ENCODE data around the gene BMP6.

BMP6 gene

DNA sequence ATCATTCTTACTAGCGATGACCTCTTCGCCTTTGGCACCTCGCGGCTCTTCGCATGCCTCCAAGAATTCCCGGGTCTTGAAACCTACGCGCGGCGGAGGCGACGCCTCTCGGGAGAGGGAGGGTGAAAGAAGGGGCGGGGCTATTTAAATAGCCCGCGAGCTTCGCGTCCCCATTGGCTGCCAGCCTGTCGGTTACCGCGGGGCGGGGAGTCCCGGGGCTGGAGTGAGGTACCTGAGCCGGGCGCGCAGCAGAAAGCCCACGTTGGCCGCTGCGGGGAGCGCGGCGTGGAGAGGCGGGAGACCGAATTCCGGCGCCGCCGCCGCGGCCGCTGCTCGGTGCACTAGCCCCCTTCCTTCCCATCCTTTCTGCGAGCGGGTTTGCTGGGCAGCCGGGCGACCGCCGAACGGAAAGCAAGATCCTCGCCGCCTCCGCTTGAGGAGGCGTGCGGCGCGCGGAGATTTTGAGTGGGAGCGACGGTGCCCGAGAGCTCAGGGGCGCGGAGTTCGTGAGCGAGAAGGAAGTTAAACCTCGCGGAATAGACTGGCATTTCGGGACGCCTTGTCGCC, at the start of gene BMP6:
Gene BMP6, plus strand, starts transcription at position 251 of the 567 bp plus-strand sequence. CDS start 857 bp downstream, outside the sequence.
- peak; percentile 90 for DNase-seq

DNA sequence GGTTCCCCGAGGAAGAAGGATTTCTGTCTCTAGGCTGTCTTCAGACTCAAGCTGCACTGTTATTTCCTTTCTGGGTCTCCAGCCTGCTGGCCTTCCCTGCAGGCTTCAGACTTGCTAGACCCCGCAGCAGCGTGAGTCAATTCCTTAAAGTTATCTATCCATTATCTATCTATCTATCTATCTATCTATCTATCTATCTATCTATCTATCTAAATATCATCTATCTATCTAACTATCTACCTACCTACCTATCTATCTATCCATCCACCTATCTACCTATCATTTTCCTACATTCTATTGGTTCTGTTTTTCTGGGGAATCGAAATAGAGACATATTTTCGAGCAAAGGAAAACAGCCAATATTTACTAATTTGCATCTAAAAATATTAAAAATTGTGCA, 48.7 kb upstream of the BMP6 start:
- DNase-seq: no peak

DNA sequence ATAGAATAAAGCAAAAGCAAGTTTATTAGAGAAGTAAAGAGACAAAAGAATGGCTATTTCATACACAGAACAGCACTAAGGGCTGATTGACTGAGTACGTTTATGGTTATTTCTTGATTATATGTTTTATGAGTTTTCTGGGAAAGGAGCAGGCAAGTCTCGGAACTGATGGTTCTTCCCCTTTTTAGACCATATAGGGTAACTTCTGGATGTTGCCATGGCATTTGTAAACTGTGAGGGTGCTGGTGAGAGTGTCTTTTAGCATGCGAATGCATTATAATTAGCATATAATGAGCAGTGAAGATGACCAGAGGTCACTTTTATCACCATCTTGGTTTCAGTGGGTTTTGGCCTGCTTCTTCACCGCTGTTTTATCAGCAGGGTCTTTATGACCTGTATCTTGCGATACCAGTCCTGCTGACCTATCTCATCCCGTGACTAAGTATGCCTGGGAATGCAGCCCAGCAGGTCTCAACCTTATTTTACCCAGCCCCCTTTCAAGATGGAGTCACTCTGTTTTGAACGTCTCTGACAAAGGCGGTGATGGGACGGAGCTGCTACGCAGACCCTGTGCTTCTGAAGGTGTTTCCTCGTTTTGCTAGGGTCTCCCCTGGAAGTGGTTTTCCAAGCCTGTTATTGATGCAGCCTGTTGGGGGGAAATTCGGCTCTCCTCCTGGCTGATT, 45.4 kb upstream of the BMP6 start:
- no peak for DNase-seq

DNA sequence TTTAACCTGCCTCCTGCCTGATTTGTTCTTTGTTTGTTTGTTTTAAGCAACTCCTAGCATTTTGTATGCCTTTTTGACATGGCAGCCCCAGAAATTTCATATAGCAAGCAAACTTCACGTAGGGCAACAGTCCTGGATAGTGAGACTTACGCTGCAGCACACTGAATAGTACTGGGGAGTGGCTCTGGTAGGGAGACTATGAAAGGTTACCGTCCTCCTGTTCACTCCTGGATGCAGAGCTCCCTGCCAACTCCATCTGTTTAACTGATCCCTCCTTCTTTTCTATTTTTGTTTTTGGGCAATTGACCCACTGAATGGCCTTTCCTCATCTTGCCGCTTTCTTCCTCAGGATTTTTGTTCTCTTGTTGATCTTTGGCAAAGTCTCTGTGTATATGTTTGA, 44.5 kb upstream of the BMP6 start:
- no peak for DNase-seq

DNA sequence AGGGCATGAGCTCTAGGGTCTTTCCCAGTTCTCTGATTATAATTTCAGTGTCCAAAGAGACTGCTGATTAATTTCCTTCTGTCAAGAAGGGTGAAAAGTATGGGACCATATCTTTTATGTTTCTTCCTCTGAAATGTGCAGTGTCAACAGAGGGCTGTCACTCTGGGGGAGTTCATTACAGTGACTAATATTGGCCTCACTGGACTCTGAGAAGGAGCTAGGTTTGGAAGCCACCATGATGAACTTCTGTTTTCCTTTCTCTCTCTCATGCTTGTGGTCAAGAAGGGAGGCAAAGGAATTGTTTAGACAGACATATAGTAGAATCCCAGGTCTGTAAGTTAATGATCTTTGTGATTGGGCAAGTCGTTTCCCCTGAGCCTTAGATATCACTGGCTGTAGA, 41.8 kb upstream of the BMP6 start:
- DNase-seq: no peak

DNA sequence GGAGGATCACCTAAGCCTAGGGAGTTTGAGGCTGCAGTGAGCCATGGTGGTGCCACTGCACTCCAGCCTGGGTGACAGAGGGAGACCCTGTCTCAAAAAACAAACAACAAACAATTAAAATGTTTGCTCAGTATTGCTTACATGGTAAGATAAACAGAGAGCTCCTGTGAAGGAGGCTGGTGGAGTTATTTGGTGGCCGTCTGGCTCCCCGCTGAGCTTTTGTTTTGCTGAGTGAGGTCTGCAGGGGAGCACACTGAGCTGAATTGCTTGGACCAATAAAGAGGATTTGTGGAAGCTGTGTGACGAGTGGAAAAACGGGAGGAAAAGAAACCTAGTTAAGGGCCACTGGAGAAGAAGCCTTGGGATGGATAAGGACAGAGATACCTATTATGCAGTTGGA, 41.1 kb upstream of the BMP6 start:
- peak; percentile 81 for DNase-seq

DNA sequence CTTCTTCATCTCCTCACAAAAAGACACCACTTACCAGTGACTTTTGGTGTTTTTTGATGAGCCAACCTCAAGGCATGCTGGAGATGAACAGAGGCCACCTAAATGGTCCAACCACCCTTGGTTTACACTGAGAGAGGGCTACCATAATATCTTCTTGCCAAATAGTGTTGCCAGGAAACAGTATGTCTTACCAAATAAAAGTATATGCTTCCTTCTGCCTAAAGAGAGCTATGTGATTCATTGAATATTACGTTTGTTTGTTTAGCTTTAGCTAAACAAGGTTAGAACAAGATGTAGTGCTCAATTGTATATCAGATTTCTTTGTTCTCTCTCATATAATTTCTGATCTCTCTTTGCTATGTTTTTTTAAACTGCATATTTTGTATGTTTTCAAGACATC, 40.6 kb upstream of the BMP6 start:
- DNase-seq: no peak

DNA sequence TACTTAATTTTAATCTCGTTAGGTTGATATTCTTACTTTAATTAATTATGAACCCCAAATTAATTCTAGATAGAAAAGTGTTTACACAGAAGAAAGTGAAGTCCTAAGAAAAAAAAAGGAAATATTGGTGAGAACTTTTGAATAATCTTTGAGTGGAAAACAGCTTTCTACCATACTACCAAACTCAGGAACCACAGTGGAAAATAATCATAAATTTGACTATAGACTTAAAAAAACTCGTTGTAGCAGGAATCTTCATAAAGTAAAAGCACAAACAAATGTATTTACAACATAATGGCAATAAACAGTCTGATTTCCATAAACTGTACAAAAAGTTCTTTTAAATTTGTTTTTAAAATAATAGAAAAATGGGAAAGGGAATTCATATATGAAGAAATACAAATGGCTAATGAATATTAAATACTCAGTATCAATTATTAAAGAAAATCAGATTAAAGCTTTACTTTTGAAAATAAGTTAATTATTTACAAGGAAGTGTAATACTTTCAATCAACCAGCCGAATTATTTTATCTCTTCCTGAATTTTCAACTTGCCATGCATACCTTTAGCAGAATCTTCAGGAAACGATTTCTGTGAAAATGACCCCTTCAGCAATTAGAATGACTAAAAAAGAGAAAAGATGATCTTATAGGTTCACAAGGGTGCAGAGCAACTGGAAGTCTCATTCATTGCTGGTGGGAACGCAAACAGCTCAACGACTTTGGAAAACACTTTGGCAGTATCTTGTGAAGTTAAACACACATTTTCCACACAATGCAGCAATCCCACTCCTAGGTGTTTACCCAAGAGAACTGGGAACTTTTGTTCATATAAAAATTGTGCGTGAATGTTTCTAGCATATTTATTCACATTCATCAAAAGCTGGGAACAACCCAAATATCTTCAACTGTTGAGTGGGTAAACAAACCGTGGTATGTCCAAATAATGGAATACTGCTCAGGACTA, 38.5 kb upstream of the BMP6 start:
- DNase-seq: no peak

DNA sequence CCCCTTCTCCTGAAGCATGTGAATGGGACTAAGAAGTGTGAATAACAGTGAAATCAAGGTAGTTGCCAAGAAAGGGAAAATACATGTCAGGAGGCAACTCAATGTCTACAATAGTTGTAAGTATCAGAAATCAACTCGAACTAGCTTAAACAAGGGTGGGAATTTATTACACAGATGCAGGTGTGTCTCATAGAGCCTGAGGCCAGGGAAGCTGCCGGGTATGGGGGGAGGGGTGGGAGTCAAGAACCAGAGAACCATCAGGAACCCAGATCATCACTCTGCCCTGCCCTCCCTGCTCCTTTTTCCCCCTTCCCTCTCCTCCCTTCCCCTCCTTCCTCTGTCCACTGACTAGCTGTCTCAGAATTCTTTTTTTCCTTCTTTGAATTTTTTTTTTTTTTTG, 34.9 kb upstream of the BMP6 start:
- DNase-seq: no peak

DNA sequence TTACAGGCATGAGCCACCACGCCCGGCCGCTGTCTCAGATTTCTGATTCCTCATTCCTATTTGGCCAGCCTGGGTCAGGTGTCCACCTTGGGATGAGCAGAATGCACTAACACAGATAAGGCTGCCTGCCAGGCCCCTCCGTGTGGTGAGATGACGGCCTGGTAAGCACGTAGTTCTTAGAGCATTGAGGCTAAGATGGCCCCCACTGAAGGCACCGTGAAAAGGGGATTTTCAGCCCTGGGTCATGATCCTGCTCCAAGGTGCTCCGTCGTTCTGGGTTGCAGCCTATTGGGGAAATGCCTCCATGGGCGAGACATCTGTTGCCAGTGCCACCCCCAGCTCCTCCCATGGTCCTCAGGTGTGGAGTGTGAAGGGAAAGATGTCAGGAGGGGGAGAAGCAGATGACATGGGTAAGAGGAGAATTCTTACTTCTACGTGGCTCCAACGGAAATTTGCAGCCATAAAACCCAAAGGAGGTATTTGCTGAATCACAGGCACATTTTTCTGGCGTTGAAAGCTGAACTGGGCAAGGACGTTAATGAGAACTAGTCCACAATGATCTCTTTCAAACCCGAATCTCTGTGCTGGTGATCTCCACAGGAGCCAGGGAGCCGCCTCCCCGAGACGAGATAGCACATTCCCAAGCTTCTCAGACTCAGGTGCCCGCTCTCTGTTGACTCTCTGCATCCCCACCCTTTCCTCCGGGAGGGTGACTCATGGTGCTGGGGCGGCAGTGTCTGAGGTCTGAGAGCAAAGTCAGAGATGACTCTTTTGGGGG, 34.0 kb upstream of the BMP6 start:
- peak; percentile 39 for DNase-seq

DNA sequence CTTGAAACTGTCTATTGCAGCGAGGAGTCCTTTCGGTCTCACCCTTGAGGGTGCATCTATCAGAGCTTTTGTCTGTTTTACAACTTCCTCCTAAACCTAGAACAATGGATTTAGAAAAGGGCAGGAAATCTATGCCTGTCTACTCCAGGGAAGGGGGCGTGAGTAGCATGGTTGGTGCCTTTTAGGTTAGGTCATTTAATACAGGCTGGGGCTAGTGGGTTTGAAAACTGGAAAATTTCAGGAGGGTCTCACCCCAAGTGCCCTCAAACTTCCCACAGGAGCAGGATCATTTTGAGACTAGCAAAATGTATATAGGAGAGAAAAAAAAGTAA, 33.5 kb upstream of the BMP6 start:
- no peak for DNase-seq

DNA sequence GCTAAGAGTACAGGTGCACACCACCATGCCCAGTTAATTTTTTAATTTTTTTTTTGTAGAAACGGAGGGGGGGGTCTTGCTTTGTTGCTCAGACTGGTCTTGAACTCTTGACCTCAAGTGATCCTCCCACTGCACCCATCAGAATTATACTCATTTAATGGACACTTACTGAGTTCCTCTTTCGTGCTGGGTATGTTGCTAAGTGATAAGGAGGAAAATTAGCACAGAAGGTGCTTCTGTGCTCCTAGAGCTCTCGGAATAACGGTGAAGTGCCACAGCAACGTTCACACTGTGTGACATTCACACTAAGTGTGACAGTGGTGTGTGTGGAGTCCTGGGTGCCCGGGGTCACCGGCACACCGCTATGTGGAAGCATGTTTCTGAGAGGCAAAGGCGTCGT, 32.1 kb upstream of the BMP6 start:
- DNase-seq: no peak

DNA sequence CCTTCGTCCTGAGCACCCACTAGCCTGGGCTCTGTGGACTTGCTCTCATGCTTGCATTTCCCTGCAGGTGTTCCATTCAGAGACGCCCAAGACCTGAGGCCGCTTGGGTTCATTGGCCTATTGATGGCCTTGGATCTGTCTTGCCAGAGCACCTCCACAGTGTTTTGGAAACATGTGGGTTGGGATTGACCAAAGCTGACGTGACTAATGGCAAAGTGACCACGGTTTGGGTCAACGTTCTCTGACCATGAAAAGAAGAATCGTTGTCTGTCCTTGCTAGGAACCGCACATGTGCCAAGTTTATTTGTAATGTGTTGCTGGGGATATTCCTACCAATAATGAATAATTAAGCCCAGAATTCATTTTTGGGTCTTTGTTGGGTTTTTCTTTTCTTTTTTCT, 29.8 kb upstream of the BMP6 start:
- DNase-seq: no peak

DNA sequence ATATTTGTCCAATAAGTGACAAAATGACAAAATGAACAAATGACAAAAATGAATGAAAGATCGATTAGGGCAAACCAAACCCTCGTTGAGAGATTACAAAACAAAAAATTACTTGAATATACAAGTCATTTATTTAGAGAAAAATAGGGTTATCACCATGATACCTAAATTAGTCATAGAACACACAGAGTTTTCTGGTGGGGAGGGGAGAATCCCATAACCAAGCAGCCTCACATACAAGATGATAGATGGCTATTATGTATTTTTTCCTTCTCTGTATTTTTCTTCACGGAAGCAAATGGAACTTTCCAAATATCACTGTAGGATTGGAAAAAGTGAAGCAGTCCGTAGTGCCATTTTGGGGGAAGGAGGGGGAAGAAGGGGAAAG, 28.5 kb upstream of the BMP6 start:
- no peak for DNase-seq

DNA sequence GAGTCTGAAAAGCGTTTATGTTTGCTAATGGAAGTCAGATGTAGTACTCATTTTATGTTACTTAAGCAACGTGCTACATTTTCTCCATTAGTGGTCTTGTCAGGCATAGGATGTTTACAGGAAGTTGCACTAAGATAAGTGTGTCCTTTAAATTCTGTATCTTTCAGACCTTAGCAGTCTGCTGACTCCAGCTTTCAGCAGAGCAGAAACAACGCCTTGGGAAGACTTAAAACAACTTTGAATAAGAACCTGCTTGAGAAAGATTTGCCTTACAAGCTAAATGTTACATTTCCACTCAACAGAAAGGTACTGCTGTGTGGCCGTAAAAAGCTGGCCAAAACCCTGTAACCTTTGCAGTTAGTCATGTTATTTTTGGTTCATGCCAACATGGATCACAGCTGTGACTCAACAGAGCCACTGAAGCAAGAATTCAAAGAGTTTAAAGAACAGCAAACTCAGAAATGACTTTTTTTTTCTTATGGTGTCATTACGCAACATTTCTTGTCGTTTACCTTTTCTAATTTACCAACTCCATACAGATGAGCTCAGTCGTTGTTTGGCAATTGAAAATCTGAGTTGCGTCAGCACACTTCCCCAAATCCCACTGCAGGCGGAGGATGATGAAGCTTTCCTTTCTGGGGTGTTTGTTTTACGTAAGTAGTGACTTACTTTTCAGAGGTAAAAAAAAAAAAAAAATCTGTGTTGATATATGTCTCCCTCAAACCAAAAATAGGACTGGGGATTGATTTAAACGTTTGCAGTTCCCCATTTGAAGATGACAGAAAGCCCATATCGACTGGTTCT, 27.9 kb upstream of the BMP6 start:
- DNase-seq: no peak

DNA sequence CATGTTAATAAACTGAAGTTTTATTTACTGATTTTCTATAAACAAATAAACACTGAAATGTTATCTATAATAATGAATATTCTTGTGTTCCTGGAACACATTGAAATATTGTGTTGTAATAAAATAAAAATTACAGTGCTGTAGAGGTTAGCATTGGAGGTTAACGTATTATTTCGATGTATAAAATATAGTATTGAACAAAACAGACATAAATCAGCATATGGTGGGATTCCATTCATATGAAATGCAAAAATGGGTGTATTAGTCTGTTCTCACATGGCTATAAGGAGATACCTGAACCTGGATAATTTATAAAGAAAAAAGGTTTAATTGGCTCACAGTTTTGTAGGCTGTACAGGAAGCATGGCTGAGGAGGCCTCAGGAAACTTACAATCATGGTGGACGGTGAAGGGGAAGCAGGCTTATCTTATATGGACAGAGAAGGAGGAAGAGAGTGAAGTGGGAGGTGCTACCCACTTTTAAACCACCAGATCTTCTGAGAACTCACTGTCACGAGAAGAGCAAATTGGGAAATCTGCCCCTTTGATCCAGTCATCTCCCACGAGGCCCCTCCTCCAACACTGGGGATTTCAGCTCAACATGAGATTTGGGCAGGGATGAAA, 24.6 kb upstream of the BMP6 start:
- DNase-seq: no peak

DNA sequence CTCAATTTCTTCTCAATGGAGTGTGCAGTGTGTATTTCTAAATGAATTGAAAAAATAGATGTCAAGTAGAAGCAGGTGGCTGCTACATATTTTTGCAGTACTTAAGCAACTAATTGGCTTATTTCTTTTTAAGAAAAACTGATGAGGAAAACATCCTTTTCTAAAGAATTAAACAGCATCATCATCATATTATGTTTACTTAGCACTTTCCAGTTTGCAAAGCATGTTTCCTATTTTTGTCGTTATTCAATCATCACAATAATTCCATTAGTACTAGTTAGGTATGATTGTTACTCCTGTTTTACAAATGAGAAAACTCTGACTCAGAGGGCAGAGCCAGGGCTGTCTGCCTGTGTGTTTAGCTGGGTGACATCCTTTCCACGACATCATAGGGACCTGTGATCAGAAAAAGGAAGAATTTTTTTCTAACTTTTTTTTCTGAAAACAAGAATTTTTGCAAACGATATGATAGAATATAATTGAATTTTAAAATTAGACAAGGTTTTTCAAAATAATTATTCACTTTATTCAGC, 22.7 kb upstream of the BMP6 start:
- no peak for DNase-seq

DNA sequence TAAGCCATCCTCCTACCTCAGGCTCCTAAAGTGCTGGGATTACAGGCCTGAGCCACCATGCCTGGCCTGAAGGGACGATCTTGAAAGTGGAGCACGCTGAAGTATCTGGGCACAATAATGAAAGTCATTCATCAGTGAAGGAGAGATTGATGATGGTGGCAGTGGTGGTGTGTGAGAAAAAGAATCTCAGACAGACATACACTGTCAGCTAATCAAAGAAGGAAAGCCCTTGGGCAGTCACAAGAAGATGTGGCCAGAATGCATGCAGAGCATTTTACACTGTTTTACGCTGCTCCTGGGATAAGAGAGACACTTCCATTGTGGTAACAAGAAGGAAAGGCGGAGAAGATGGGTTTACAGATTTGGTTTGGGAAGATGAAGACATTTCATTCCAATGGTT, 20.4 kb upstream of the BMP6 start:
- no peak for DNase-seq

DNA sequence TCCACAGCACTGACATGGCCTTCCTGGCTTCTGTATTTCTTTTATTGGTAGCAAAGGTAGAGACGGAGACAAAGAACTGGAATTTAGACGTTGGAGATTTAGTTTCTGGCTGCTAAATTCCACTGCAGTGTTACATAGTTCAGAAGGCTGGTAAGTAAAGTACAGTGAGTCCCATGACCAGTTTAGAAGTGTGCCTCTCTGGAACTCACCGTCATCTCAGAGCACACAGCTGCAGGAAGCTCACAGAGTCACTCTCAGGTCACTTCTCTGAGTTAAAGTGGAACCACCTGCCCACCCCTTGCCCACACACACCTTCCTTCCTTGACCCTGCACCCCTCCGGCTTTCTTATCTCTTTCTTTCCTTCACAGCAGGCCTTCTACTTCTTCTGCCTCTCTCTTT, 19.6 kb upstream of the BMP6 start:
- no peak for DNase-seq

DNA sequence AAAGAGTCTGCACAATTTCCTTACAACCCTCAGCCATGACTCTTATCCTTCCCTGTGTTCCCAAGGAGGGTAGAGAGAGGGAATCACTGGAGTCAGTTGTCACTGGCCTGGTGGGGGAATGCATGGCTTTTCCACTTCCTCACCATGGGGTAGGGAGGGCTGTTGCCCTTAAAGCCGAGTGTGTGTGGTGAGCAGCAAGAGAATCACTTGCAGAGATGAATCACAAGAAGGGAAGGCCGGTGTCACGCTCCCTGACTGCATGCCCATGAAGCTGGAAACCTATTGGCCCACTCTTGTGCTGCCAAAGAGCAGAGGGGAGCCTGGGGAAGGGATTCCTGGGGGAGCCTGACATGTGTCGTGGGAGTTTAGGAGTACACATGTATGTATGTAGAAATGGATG, 18.1 kb upstream of the BMP6 start:
- no peak for DNase-seq

DNA sequence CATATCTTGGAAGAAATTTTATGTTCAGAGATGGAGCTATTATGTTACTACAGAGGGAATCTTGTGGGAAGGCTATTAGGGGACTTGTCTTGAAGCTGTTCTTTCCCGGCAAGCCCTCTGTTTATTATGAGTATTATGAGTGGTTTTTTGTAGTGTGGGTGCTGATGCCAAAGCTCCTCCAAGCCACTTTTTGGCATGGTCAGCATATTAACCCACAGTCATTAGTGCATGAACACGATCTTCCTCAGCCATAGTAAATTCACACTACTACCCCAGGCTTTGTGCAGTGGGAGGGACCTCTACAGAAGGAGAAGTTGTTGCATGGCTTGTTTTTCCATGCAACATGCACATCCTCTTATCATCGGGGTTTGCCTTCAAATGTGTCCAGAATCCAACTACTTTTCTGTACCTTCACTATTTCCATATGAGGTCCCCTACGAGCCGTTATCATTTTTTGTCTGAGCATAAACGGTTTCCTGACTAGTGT, 6.5 kb upstream of the BMP6 start:
- no peak for DNase-seq

DNA sequence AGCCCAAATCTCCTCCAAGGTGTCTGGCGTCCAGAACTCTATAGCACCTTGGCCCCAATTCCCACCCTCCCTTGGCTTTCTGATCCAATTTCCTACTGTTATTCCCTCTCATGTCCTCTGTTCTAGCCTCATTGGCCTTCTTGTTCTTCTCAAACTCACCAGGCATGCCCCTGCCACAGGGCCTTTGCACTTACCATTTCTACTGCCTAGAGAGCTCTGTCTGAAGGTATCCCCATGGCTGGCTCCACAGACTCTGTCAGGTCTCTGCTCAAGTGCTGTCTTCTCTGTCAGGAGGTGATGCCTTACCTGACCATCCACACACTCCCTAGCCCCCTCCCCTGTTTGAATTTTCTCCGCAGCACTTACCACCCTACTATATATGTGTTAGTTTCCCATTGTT, 5.6 kb upstream of the BMP6 start:
- no peak for DNase-seq
